ENCODE results near the gene YBX2.

YBX2 gene

GRCh38 chr17:7322520-7323194, 28.2 kb upstream of the YBX2 start:
- no peak for DNase-seq

DNA sequence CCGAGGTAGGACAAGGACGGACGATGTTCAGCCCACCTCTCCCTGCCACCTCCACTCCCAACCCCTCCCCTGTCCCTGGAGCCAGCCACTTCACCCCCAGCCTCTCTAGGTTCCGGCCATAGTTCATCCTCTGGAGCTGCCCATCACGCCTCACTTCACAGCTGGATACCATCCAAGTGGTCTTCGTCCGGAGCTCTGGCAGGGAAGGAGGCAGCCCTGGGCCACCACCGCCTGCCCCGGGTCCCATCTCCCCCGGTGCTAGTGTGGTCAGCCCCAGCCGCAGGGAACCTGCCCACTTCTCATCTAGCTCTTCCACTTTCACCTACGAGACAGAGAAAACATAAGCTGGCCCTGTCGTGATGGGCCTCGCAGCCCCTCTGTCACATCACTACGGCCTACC, 27.0 kb upstream of the YBX2 start:
- DNase-seq = no peak

GRCh38 chr17:7318121-7318860, 23.9 kb upstream of the YBX2 start:
- DNase-seq = no peak

DNA sequence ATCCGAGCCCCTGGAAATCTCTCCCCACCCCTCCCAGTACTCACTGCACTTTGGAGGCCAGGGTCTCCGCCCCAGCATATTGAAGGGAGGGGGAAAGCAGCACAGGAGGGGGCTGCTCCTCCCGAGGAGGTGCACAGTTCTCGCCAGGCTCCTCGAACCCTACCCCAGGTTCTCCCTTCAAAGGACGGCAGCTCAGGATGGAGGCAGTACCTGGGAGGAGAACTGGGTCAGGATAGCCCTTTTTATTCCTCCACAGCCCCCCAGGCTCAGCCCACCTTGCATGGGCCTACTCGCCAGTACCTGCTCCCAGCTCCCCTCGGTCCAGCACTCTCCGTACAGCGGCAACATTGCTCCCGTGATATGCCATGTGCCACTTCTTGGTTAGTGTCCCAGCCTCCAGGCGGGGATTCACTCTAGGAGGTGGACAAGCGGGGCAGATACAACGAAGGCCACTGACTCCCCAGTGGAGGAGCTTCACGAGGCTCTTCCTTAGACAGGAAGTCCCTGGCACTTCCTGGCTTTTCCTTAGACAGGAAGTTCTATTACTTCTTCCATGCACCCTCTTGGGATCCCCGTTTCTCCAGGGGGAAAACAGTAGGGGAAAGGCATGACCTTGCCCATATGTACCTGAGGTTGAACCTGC, 22.8 kb upstream of the YBX2 start:
- DNase-seq = no peak

GRCh38 chr17:7315570-7316235, 21.3 kb upstream of the YBX2 start:
- no peak for DNase-seq

DNA sequence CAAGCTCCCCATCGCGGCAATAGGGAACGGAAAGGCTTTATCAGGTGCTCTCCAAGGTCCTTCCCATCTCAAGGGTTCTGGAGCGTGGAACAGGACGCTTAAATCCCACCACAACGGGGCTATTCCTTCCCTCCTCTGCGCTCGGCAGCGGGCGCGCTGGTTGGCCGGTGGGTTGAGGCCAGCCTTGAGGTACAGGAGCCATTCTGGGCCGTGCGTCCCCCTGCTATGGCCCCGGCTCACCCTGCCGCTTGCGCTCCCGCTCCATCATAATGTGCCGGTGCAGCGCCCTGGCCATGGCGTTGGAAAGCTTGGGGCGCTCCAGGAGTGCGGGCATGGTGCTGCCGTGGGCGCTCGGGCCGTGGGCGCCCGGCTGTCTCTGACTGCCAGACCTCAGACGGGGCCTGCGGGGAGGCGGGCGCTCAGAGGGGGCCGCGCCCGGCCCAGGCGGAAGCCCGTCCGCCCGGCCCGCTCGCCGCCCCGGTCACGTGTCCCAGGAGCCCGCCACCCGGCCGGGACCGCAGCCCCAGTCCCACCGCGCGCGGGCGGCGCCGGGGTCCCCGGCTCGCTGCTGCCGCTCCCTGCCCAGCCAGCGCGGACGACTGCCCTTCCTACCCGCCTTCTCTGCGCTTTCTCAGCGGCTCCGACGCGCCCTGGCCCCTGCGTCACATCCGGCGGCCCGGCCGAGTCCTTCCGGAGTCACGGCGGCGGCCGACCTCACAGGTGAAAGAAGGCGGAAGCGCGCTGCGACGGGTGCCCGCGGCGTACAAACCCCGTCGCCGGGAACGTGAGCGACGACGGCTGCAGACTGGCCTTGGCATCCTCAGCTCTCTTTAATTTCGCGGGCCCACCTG, 20.5 kb upstream of the YBX2 start, which contains the start of gene GPS2:
GPS2 (minus strand) TSS at position 642 of the 851 bp plus-strand sequence; CDS start at position 334, 308 bp downstream.
- peak; percentile 91 to 94 for DNase-seq

GRCh38 chr17:7313890-7314718, 19.7 kb upstream of the YBX2 start:
- no peak for DNase-seq

GRCh38 chr17:7313088-7313889, 18.9 kb upstream of the YBX2 start:
- DNase-seq = no peak

DNA sequence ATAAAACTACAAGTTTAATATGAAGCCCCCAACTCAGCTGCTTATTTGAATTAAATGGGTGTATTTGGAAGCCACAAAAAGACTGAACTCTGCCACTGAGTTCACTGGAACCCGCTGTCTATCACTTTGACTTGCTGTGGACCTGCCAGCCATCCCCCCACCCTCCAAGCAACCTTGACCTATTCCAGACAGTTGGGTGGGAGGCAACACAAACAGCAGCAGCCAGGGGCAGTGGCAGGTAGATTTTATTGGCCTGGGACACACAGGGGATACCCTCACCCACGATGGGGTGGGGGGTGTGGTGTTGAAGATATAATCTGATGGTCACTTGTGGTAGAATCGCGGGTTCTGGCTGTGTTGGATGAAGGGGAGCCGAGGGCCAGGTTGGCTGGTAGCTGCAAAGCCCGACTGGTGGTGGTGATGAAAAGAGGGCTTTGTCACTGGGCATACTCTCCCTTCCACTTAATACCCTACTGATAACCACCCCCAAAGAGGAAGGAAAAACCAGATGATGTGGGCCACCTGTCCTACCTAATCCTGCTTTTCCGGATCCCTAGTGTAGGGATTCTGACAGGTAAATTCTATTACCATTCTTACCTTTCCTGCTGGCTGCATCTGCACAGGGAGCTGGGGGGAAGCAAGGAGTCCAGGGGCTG, 18.1 kb upstream of the YBX2 start:
- no peak for DNase-seq

GRCh38 chr17:7311110-7311705, 16.8 kb upstream of the YBX2 start:
- no peak for DNase-seq

GRCh38 chr17:7309628-7310027, 15.2 kb upstream of the YBX2 start:
- no peak for DNase-seq

DNA sequence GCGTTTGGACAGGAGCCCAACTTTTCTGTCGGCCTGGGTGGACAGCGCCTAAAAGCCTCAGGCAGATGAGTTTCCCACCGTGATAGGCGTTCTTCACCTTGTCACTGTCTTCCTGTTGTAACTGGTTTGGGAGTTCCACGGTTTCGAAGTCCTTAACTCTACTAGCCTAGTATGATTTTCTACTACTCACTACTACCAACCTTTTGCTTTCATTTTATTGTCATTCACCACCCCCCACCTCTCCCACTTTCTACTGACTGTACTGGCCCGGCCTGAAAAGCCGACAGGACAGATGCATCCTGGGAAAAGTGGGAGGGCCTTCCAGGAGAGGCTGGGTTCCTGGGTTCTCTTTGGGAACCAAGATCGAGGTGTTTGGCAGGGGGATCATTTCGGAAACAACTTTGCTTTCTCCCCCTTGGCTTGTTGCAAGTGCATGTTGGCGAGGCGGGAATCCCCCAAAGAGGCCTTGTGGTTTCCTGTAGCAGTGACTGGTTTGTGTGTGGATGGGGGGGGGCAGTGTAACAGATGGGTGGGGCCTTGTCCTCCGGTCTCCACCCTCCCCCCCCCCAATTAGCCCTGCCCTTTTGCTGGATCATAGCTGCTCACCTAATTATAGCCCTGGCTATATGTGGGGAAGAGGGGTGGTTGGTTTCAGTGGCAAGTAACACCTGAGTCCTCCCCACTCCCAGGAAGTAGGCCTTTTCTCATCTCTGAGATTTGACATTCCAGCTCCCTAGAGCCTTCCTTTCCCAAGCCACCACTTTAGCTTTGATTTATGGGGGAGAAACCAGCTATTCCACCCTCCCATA, 14.4 kb upstream of the YBX2 start:
- DNase-seq = peak; percentile 92 to 95

DNA sequence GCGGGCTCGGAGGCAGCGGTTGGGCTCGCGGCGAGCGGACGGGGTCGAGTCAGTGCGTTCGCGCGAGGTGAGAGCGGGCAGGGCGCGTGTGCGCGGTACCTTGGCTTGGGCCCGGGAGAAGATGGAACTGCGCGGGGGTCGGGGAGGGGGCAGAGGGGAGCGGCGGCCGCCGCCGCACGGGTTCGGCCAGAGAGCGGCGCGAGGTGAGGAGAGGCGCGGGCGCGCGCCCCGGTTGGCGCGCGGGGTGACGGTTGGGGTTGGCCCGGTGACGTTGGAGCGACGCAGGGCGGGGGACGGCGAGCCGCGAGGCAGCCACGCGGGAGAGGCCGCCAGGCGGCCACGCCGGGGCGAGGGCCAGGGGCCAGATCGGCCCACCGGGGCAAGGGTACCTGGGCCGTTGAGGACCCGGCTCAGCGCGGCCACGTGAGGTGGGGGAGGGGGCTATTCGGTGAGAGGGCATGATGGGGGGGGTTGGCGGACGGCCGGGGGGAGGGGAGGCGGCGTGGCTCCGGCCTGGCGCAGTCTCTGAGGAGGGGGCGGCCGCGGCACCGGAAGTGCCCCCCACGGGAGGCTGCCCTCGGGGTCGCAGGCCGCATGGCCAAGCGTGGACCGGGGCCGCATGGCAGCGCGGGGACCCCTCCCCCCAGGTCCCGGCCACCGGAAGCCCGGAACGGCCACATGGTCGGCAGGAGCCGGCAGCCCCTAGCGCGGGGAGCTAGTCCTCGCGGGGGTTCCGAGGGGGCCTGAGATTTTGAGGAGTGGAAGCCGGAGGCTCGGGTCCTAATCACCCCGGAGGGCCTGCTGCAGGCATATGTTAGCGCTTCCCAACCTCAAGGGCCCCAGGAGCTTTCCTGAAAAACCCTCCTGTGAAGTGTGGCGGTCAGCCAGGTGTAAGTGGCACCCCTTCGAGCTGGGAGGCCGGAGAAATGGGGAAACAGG, 13.5 kb upstream of the YBX2 start:
- peak; percentile 55 to 68 for DNase-seq

DNA sequence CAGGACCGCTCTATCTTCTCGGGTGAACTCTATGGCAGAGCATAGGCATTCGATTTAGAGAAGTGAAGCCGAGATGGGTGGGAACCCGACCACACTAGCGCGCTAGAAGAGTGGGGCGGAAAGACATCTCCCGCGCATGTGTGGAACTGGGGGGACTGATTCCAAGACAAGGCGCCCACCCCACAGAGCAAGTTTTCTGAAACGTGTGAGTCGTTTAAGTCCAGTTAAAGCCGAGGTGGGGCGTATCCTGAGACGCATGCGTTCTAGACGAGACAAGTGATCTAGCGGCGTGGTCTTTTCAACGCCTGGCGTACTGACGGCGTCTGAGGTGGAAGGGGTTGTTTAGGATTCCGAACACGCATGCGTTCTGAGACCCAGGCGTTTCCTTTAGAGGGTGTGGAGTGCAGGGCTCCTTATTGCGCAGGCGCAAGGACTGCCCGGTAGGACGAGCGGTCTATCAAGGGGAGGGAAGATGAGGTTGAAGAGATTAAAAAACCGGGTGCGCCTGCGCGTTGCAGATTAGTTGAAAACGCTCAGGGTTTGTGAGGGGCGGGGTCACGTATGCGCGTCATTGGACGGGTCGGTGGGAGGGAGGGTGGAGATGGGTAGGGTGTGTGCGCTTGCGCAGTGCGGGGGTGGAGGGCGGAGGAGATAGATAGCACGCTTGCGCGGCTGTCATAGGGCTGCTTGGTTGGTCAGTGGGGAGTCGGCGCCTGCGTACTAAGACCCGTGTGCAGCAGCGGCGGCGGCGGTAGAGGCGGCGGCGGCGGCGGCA, 12.7 kb upstream of the YBX2 start, which contains the start of gene EIF5A:
EIF5A (plus strand) TSS at position 718 of the 775 bp plus-strand sequence. CDS start 2,008 bp downstream, outside the sequence.
- DNase-seq = peak; percentile 100

DNA sequence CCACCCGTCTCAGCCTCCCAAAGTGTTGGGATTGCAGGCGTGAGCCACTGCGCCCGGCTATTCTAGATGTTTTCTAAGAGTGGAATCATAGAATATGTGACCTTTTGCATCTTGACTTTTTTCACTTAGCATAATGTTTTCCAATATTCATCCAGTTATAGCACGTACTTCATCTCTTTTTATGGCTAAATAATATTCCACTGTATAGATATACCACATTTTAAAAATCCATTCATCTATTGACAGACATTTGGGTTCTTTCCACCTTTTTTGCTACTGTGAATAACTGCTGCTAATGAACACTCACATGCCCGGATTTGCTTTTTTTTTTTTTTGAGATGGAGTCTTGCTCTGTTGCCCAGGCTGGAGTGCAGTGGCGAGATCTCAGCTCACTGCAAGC, 9.7 kb upstream of the YBX2 start:
- DNase-seq = no peak

DNA sequence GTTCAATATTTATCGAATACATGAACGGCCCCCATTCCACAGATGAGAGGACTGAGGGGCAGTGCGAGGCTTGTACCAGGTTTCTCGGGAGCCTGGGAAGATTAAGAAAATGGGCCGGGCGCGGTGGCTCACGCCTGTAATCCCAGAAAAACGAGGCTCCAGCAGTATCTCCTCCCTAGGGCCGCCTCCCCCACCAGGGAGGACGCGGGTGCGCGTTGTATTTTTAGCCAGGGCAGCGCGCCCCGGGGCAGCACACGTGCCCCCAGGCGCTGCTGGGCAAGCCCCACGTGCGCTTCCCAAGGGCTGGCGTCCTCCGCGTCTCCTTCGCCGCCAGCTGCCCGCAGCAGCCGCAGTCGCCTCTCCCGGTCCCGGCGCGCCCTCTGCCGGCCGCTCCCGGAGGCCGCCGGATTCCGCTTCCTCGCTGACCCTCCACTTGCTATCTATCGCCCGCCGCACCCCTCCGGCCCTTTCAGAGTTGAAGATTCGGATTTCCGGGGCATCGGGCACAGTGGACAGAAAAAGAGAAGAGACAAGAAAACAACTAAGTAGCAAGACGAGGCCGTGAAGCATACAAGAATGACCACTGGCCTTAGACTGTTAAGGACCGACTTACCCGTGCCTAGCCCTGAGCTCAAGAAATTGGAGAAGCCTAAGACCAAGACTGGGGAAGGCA, 1.9 kb upstream of the YBX2 start:
- peak; percentile 69 to 75 for DNase-seq
